Breast epithelium (tissue), 3 donors: Measurements from ENCODE around the gene ETS1.

Experiments used
- CTCF ChIP-seq, 3 donors: fragments of 450-650 bp; IDR thresholded peaks; one replicate each; pipeline ENCODE4 v1.5.1; 2016 to 2017; ENCODE audit warnings: antibody characterized with exemption in 3 of 3, mild to moderate bottlenecking in 3 of 3, moderate library complexity in 3 of 3
- POLR2A ChIP-seq: fragments of 450-650 bp; IDR thresholded peaks from one replicate; pipeline ENCODE4 v1.6.1; 2016; ENCODE audit warnings: antibody characterized with exemption, mild to moderate bottlenecking, moderate library complexity
- POLR2AphosphoS5 ChIP-seq, 3 donors: sonication (generic); formaldehyde crosslinking; IDR thresholded peaks; one replicate each; pipeline ENCODE4 v1.6.1; 2017; ENCODE audit warnings: antibody characterized with exemption in 3 of 3

- TF ChIP-seq POLR2AphosphoS5 (IDR thresholded peaks at IDR 0.05) (no peak), CTCF (IDR thresholded peaks at IDR 0.05) (no peak), POLR2A (no peak)
Observed at GRCh38 chr11:128604723-128605122, 17.4 kb upstream of the ETS1 start.
